K562 (cell line): ENCODE measurements around the gene MAP2K3. TPM values are rescaled to one million over a fixed set of nuclear protein-coding genes. Genes with fewer than 3 reads are reported as not detected.

Experiments
- CREM ChIP-seq: IDR thresholded peaks from 2 replicates; pipeline ENCODE4 v1.6.1; 2014; ENCODE audit warnings: antibody characterized with exemption, low read depth
- FOXK2 ChIP-seq, 2 experiments: fragments of 450-650 bp; IDR thresholded peaks in 1 of 2; conservative IDR thresholded peaks in 1 of 2; 2 replicates each; pipeline ENCODE4 v1.6.1; 2016; ENCODE audit warnings: low read depth in 2 of 2, mild to moderate bottlenecking in 1 of 2
- KAT8 ChIP-seq: fragments of 450-650 bp; IDR thresholded peaks from 2 replicates; pipeline ENCODE4 v1.6.1; 2016; ENCODE audit warnings: low read depth, mild to moderate bottlenecking
- KDM4B ChIP-seq, 2 experiments: fragments of 450-650 bp in 1 of 2; sonication (generic) in 1 of 2; IDR thresholded peaks; 2 replicates each; pipeline ENCODE4 v1.6.1; 2016 to 2017; ENCODE audit warnings: borderline replicate concordance in 2 of 2, antibody characterized with exemption in 1 of 2, low read depth in 1 of 2, mild to moderate bottlenecking in 1 of 2
- KLF16 ChIP-seq: IDR thresholded peaks from 2 replicates; pipeline ENCODE4 v1.6.1; 2016; ENCODE audit warnings: antibody characterized with exemption
- NR3C1 ChIP-seq: sonication (generic); formaldehyde crosslinking; IDR thresholded peaks from 2 replicates; pipeline ENCODE4 v1.8.1; 2022; ENCODE audit warnings: missing genetic modification reagents
- NRF1 ChIP-seq, 2 experiments: fragments of 450-650 bp; IDR thresholded peaks in 1 of 2; conservative IDR thresholded peaks in 1 of 2; 2 replicates each; pipeline ENCODE4 v1.6.1; 2014; ENCODE audit warnings: mild to moderate bottlenecking in 2 of 2
- RB1 ChIP-seq: fragments of 450-650 bp; IDR thresholded peaks from 2 replicates; pipeline ENCODE4 v1.6.1; 2017; ENCODE audit warnings: low read depth, mild to moderate bottlenecking
- RBM25 ChIP-seq: fragments of 200-400 bp; formaldehyde crosslinking; IDR thresholded peaks from 2 replicates; pipeline ENCODE4 v1.6.1; 2018; ENCODE audit warnings: low read length, low read depth, moderate library complexity; ENCODE audit not compliant: severe bottlenecking
- SMARCE1 ChIP-seq: fragments of 450-650 bp; IDR thresholded peaks from 2 replicates; pipeline ENCODE4 v1.7.1; 2016; ENCODE audit warnings: mild to moderate bottlenecking
- TAF1 ChIP-seq: IDR thresholded peaks from 2 replicates; pipeline ENCODE4 v1.6.1; 2011; ENCODE audit warnings: mild to moderate bottlenecking, low read length, moderate library complexity; ENCODE audit not compliant: insufficient read depth, control insufficient read depth, severe bottlenecking; ENCODE audit errors: extremely low read depth
- ZKSCAN1 ChIP-seq: fragments of 150-350 bp; IDR thresholded peaks from 2 replicates; pipeline ENCODE4 v1.6.1; 2016; ENCODE audit warnings: low read depth, low read length
- polyA plus RNA-seq, 8 experiments: library from polyadenylated mRNA; depleted of rRNA in 4 of 8; stranded (reverse) in 5 of 8; unstranded in 3 of 8; fragments of >200 nt; fragmentation: Nextera tagmentation in 2 of 8; fragmentation: Illumina TruSeq in 1 of 8; extraction: Ambion mirVana in 2 of 8; extraction: Trizol in 1 of 8; gene quantifications; 2 replicates each; pipeline versions ENCODE4 v1.2.1 to v1.2.3, GENCODE V29; 2011 to 2014; ENCODE audit warnings: inconsistent platforms in 1 of 8, missing spikeins in 1 of 8
- total RNA-seq, 7 experiments: library from RNA; depleted of rRNA in 6 of 7; stranded (reverse); fragments of >200 nt in 6 of 7; fragmentation: Illumina TruSeq in 2 of 7; extraction: Trizol in 2 of 7; gene quantifications; 2 replicates each; pipeline versions ENCODE4 v1.2.1 to v1.2.3, GENCODE V29; 2011 to 2021; ENCODE audit warnings: low replicate concordance in 1 of 7
- TF ChIP-seq, protein P1 (sequence below): fragments of 450-650 bp; IDR thresholded peaks from 2 replicates; pipeline ENCODE4 v1.6.1; 2016; ENCODE audit warnings: mild to moderate bottlenecking, moderate library complexity
- TF ChIP-seq, protein P2 (sequence below), 2 experiments: fragments of 450-650 bp; conservative IDR thresholded peaks; 2 replicates each; pipeline ENCODE4 v1.6.1; 2017; ENCODE audit warnings: mild to moderate bottlenecking in 2 of 2, moderate library complexity in 2 of 2

Gene MAP2K3
- total and polyA plus RNA-seq, 9 of the 15 experiments (the other 6 are each of a cell fraction or from before 2014, with no cell fraction given): 0.18 to 14.8 (median 3.5) TPM

DNA sequence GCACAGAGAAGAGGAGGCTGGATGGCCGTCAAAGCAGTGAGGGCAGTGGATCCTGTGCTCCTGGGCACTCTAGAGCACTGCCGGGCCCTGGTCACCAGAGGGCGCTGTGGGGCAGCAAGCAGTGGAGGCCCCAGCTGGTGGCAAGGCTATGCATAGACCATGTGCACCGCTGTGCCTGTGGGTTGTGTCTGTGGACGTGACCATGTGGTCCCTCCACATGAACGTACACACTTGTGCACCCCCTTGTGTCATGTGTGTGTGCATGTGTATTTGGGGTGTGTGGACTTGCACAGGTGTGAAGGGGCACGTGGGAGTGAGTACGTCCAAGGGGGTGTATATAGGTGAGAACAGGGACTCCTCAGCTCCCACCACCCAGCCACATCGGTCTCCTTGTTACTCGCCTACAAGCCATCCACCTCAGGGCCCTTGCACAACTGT is 4.4 kb upstream of the MAP2K3 start (continued):
- TF ChIP-seq, protein P1, sequence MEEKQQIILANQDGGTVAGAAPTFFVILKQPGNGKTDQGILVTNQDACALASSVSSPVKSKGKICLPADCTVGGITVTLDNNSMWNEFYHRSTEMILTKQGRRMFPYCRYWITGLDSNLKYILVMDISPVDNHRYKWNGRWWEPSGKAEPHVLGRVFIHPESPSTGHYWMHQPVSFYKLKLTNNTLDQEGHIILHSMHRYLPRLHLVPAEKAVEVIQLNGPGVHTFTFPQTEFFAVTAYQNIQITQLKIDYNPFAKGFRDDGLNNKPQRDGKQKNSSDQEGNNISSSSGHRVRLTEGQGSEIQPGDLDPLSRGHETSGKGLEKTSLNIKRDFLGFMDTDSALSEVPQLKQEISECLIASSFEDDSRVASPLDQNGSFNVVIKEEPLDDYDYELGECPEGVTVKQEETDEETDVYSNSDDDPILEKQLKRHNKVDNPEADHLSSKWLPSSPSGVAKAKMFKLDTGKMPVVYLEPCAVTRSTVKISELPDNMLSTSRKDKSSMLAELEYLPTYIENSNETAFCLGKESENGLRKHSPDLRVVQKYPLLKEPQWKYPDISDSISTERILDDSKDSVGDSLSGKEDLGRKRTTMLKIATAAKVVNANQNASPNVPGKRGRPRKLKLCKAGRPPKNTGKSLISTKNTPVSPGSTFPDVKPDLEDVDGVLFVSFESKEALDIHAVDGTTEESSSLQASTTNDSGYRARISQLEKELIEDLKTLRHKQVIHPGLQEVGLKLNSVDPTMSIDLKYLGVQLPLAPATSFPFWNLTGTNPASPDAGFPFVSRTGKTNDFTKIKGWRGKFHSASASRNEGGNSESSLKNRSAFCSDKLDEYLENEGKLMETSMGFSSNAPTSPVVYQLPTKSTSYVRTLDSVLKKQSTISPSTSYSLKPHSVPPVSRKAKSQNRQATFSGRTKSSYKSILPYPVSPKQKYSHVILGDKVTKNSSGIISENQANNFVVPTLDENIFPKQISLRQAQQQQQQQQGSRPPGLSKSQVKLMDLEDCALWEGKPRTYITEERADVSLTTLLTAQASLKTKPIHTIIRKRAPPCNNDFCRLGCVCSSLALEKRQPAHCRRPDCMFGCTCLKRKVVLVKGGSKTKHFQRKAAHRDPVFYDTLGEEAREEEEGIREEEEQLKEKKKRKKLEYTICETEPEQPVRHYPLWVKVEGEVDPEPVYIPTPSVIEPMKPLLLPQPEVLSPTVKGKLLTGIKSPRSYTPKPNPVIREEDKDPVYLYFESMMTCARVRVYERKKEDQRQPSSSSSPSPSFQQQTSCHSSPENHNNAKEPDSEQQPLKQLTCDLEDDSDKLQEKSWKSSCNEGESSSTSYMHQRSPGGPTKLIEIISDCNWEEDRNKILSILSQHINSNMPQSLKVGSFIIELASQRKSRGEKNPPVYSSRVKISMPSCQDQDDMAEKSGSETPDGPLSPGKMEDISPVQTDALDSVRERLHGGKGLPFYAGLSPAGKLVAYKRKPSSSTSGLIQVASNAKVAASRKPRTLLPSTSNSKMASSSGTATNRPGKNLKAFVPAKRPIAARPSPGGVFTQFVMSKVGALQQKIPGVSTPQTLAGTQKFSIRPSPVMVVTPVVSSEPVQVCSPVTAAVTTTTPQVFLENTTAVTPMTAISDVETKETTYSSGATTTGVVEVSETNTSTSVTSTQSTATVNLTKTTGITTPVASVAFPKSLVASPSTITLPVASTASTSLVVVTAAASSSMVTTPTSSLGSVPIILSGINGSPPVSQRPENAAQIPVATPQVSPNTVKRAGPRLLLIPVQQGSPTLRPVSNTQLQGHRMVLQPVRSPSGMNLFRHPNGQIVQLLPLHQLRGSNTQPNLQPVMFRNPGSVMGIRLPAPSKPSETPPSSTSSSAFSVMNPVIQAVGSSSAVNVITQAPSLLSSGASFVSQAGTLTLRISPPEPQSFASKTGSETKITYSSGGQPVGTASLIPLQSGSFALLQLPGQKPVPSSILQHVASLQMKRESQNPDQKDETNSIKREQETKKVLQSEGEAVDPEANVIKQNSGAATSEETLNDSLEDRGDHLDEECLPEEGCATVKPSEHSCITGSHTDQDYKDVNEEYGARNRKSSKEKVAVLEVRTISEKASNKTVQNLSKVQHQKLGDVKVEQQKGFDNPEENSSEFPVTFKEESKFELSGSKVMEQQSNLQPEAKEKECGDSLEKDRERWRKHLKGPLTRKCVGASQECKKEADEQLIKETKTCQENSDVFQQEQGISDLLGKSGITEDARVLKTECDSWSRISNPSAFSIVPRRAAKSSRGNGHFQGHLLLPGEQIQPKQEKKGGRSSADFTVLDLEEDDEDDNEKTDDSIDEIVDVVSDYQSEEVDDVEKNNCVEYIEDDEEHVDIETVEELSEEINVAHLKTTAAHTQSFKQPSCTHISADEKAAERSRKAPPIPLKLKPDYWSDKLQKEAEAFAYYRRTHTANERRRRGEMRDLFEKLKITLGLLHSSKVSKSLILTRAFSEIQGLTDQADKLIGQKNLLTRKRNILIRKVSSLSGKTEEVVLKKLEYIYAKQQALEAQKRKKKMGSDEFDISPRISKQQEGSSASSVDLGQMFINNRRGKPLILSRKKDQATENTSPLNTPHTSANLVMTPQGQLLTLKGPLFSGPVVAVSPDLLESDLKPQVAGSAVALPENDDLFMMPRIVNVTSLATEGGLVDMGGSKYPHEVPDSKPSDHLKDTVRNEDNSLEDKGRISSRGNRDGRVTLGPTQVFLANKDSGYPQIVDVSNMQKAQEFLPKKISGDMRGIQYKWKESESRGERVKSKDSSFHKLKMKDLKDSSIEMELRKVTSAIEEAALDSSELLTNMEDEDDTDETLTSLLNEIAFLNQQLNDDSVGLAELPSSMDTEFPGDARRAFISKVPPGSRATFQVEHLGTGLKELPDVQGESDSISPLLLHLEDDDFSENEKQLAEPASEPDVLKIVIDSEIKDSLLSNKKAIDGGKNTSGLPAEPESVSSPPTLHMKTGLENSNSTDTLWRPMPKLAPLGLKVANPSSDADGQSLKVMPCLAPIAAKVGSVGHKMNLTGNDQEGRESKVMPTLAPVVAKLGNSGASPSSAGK: peak; percentile 62
- no peak for TF ChIP-seq KAT8
- TF ChIP-seq KLF16: 0 out of 2 replicates have a peak, but pooled peaks have one; percentile 10
- TF ChIP-seq NRF1 (conservative IDR thresholded peaks at IDR 0.05 in 1 of 2, IDR thresholded peaks at IDR 0.05 in 1 of 2): 0 out of 4 replicates have a peak, but pooled peaks of 1 of the 2 experiments have one; percentile 14
- TF ChIP-seq, protein P2, sequence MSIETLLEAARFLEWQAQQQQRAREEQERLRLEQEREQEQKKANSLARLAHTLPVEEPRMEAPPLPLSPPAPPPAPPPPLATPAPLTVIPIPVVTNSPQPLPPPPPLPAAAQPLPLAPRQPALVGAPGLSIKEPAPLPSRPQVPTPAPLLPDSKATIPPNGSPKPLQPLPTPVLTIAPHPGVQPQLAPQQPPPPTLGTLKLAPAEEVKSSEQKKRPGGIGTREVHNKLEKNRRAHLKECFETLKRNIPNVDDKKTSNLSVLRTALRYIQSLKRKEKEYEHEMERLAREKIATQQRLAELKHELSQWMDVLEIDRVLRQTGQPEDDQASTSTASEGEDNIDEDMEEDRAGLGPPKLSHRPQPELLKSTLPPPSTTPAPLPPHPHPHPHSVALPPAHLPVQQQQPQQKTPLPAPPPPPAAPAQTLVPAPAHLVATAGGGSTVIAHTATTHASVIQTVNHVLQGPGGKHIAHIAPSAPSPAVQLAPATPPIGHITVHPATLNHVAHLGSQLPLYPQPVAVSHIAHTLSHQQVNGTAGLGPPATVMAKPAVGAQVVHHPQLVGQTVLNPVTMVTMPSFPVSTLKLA (conservative IDR thresholded peaks at IDR 0.05): peak; percentile 71 to 80
- 0 out of 2 replicates have a peak, but pooled peaks have one; percentile 40 for TF ChIP-seq RB1
- TF ChIP-seq FOXK2 (conservative IDR thresholded peaks at IDR 0.05 in 1 of 2, IDR thresholded peaks at IDR 0.05 in 1 of 2; ENCODE audit: low read depth in 2 of 2): 0 out of 4 replicates have a peak, but pooled peaks of 1 of the 2 experiments have one; percentile 33
- TF ChIP-seq CREM: 0 out of 2 replicates have a peak, but pooled peaks have one; percentile 14
- TF ChIP-seq ZKSCAN1: peak; percentile 54; the same call in 1 of the 2 replicates
- no peak for TF ChIP-seq SMARCE1
- peak in 1 of 2 experiments; percentile 57; a peak in 1 of 4 replicates for TF ChIP-seq KDM4B (IDR thresholded peaks at IDR 0.05; ENCODE audit: borderline replicate concordance in 2 of 2, low read depth in 1 of 2)
- TF ChIP-seq TAF1: no peak
- TF ChIP-seq NR3C1 (CRISPR knock-in tag): no peak
- peak; percentile 18 for TF ChIP-seq RBM25
